Stimulated activated CD4-positive, alpha-beta T cell treated with anti-CD3 and anti-CD28 coated beads, Interleukin-4, amount 100 ng/mL, for 48 hours (primary cell): ENCODE measurements around the gene SLC10A4.
"Not testable (repeated sequence)": the region's sequence is repeated elsewhere in the genome, so short reads cannot be mapped to it uniquely, and the experiment has no call there.

Experiments used
- DNase-seq, 2 donors: peaks; one replicate each; pipeline ENCODE4 v3.0.0-alpha.2; 2020; ENCODE audit warnings: low read depth in 2 of 2

Gene SLC10A4

GRCh38 chr4:48483006-48483776 lies at the start of gene SLC10A4:
SLC10A4 (plus strand) TSS chr4:48483343; CDS start chr4:48483562, 219 bp downstream.
- no peak for DNase-seq

- DNase-seq, result no peak
Observed at GRCh38 chr4:48436318-48436717, 46.8 kb upstream of the SLC10A4 start.

GRCh38 chr4:48439988-48440387 lies 43.2 kb upstream of the SLC10A4 start:
- no peak for DNase-seq

GRCh38 chr4:48440914-48441313 lies 42.2 kb upstream of the SLC10A4 start:
- not testable (repeated sequence) for DNase-seq

- no peak for DNase-seq
Observed at GRCh38 chr4:48445704-48446103, 37.4 kb upstream of the SLC10A4 start.

- DNase-seq, result no peak
Observed at GRCh38 chr4:48446642-48447041, 36.5 kb upstream of the SLC10A4 start.

GRCh38 chr4:48449151-48449550 lies 34.0 kb upstream of the SLC10A4 start:
- no peak for DNase-seq

GRCh38 chr4:48450740-48451139 lies 32.4 kb upstream of the SLC10A4 start:
- DNase-seq, result no peak

GRCh38 chr4:48451656-48452055 lies 31.5 kb upstream of the SLC10A4 start:
- DNase-seq, result not testable (repeated sequence)

GRCh38 chr4:48454591-48454990 lies 28.6 kb upstream of the SLC10A4 start:
- DNase-seq, result no peak

GRCh38 chr4:48461000-48461399 lies 22.1 kb upstream of the SLC10A4 start:
- DNase-seq, result no peak

- no peak for DNase-seq
Observed at GRCh38 chr4:48462363-48462762, 20.8 kb upstream of the SLC10A4 start.

- DNase-seq, result no peak
Observed at GRCh38 chr4:48467442-48467841, 15.7 kb upstream of the SLC10A4 start.

- DNase-seq, result no peak
Observed at GRCh38 chr4:48467891-48468290, 15.3 kb upstream of the SLC10A4 start.

GRCh38 chr4:48470137-48470536 lies 13.0 kb upstream of the SLC10A4 start:
- no peak for DNase-seq

- no peak for DNase-seq
Observed at GRCh38 chr4:48470570-48470969, 12.6 kb upstream of the SLC10A4 start.

GRCh38 chr4:48472794-48473193 lies 10.3 kb upstream of the SLC10A4 start:
- DNase-seq, result no peak

GRCh38 chr4:48475770-48476169 lies 7.4 kb upstream of the SLC10A4 start:
- DNase-seq, result no peak

- no peak for DNase-seq
Observed at GRCh38 chr4:48478273-48478672, 4.9 kb upstream of the SLC10A4 start.

- DNase-seq, result no peak
Observed at GRCh38 chr4:48481581-48481980, 1.6 kb upstream of the SLC10A4 start.

GRCh38 chr4:48483777-48484493 lies 792 bp downstream of the SLC10A4 start:
- DNase-seq, result no peak

- DNase-seq, result no peak
Observed at GRCh38 chr4:48484494-48485168, 1.5 kb downstream of the SLC10A4 start.

GRCh38 chr4:48489683-48490011 lies 6.5 kb downstream of the SLC10A4 start:
- DNase-seq, result no peak
